Vein endothelial cell (primary cell): ENCODE data around the gene P4HTM. TPM values are rescaled to one million over a fixed set of nuclear protein-coding genes. Genes with fewer than 3 reads are reported as not detected.

Experiments used
- small RNA-seq: library from RNA; depleted of rRNA; stranded (forward); fragments of <200 nt; gene quantifications from one replicate; pipeline ENCODE3, GENCODE V24; 2012
- total RNA-seq: library from RNA; depleted of rRNA; stranded (reverse); fragments of >200 nt; gene quantifications from 2 replicates; pipeline ENCODE4 v1.2.3, GENCODE V29; 2012

Gene P4HTM
- total RNA-seq, result 9.9 and 16.7 TPM in 2 replicates

GRCh38 chr3:48989796-48990635 is at the start of gene P4HTM:
Gene P4HTM (plus strand): TSS chr3:48990241. CDS start chr3:48990257, 16 bp downstream.

GRCh38 chr3:49007068-49007770 is 17.2 kb downstream of the P4HTM start, which contains the start of gene WDR6:
Gene WDR6 (plus strand): TSS chr3:49007391. CDS start chr3:49007432, 41 bp downstream.

GRCh38 chr3:49017971-49018706 is 28.1 kb downstream of the P4HTM start, which contains the start of gene DALRD3:
Gene DALRD3 (minus strand): TSS chr3:49018580. CDS start chr3:49018564, 16 bp downstream.

GRCh38 chr3:49021813-49022687 is 32.0 kb downstream of the P4HTM start, which contains the start of gene NDUFAF3:
Gene NDUFAF3 (plus strand): TSS chr3:49022121. CDS start chr3:49022145, 24 bp downstream.

GRCh38 chr3:49028673-49029562 is 38.9 kb downstream of the P4HTM start, which contains the start of gene IMPDH2:
Gene IMPDH2 (minus strand): TSS chr3:49029398. CDS start chr3:49029350, 48 bp downstream.

Small RNA genes lying within 50 kb of the gene (small RNA-seq; reads per million reads assigned to genes)
- gene MIR191, result 17,944 reads per million, percentile 100 among the genes with 10 or more reads in this experiment
- gene MIR425, result 800 reads per million, percentile 99 among the genes with 10 or more reads in this experiment

Other genes with a start within 250 kb of the P4HTM start
- gene PRKAR2A, start 142.4 kb upstream of the P4HTM start, total RNA-seq, result 58.5 and 71.6 TPM in 2 replicates
- gene SLC25A20, start 91.4 kb upstream of the P4HTM start, total RNA-seq, result 14.4 and 15.2 TPM in 2 replicates
- 70.8 and 74.8 TPM in 2 replicates for gene ARIH2, start 71.4 kb upstream of the P4HTM start, total RNA-seq
- 91.5 and 96.8 TPM in 2 replicates for gene WDR6, start 17.1 kb downstream of the P4HTM start, total RNA-seq
- gene DALRD3, start 28.3 kb downstream of the P4HTM start, total RNA-seq, result 36.5 and 43.1 TPM in 2 replicates
- gene NDUFAF3, start 31.9 kb downstream of the P4HTM start, total RNA-seq, result 35.7 and 57.2 TPM in 2 replicates
- 292 and 320 TPM in 2 replicates for gene IMPDH2, start 39.2 kb downstream of the P4HTM start, total RNA-seq
- 149 and 274 TPM in 2 replicates for gene QRICH1, start 103.8 kb downstream of the P4HTM start, total RNA-seq
- gene QARS1, start 114.5 kb downstream of the P4HTM start, total RNA-seq, result 374 and 481 TPM in 2 replicates
- gene USP19, start 130.6 kb downstream of the P4HTM start, total RNA-seq, result 29.6 and 30.1 TPM in 2 replicates
- gene LAMB2, start 142.8 kb downstream of the P4HTM start, total RNA-seq, result 255 and 353 TPM in 2 replicates
- gene CCDC71, start 176.1 kb downstream of the P4HTM start, total RNA-seq, result 23.6 and 31.0 TPM in 2 replicates
- gene KLHDC8B, start 181.4 kb downstream of the P4HTM start, total RNA-seq, result 35.9 and 37.5 TPM in 2 replicates